Eye (tissue), 1 donor: ENCODE data around the gene AP3D1.
"Not testable (repeated sequence)": the region's sequence is repeated elsewhere in the genome, so short reads cannot be mapped to it uniquely, and the experiment has no call there.

ENCODE experiments used
- DNase-seq: peaks from one replicate; pipeline ENCODE4 v3.0.0-alpha.2; 2015

AP3D1 gene

GRCh38 chr19:2149980-2150793, 1.2 kb downstream of the AP3D1 start:
- peak; percentile 76 for DNase-seq

DNA sequence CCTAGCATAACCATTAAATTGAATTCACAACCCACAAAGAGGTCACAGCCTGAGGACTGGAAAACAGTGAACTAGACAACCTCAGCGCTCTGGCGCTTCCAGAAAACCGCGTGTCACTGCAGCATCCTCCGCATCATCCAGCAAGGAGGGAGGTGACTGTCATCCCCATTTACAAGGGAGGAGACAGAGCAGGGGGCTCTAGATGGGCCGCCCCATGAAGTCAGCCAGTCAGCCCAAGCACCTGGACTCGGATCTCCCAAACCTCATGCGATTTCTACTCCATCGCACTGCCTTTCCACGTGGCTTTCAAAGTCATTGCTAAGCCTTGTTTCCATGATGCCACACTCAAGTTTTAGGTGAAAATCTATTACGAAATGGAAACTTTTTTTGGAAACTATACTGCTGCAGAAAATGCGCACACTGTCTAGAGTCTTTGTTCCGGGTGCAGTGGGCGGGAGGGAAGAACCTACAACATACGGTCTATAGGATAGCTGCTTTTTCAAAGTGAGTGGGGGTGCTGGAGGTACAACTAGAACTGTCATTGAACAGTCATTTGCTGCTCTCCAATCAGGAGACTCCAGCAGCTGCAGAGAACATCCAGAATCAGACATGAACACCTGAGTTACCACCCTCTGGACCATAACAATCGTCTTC, 2.8 kb downstream of the AP3D1 start:
- DNase-seq, result no peak

DNA sequence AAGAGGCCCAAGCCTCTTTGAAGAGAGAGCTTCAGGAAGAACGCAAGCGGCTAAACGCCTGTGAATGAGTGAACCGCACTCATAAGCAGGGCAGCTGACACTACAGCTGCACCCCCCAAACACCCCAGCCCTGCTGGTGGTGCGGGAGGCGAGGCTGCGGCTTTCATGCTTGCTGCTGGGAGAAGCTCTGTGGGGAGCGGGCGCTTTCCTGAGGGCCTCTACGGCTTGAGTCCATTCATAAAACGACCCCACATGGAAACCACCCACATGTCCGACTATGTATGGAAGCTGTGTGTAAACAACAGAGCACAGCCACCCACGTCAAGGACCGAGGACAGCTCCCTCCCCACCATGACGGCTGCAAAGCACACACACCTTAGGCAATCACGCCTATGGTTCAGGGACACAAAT, 5.5 kb downstream of the AP3D1 start:
- DNase-seq, result no peak

GRCh38 chr19:2144190-2144589, 7.2 kb downstream of the AP3D1 start:
- DNase-seq, result no peak

DNA sequence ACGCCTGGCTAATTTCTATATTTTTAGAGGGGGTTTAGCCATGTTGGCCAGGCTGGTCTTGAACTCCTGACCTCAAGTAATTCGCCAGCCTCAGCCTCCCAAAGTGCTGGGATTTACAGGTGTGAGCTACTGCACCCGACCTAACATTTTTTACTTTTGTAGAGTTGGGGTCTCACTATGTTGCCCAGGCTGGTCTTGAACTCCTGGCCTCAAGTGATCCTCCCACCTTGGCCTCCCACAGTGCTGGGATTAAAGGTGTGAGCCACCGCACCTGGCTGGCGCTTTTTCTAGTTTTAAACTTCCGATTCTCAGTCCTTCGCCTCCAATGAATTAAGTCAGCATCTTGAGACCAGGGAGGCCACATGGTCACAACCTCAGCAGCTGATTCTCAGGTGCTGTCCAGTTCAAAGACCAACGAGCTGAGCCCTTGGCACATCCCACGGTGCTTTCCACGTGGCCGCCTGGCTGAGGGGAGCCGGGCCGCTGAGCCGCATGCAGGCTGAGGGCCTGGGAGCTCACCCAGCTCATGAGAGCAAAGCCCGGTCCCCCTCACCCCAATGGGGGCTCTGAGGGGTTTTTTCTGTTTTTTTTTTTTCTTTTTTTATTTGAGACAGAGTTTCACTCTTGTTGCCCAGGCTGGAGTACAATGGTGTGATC, 9.1 kb downstream of the AP3D1 start:
- no peak for DNase-seq

DNA sequence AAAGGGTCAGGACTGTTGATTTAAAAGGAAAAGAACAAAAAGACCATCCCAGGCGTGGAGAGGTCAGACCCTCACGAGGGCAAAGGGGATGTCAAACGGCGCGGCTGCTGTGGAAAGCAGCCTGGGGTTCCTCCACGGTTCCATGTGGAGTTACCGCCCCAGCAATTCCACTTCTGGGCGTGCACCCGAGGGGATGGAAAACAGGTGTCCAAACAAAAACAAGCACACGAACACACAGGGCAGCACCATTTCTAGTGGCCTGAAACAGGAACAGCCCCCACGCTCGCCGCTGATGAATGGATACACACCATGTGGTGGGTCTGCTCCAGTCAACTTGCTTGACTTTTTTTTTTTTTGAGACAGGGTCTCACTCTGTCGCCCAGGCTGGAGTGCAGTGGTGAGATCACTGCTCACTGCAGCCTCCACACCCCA, 11.2 kb downstream of the AP3D1 start:
- no peak for DNase-seq

DNA sequence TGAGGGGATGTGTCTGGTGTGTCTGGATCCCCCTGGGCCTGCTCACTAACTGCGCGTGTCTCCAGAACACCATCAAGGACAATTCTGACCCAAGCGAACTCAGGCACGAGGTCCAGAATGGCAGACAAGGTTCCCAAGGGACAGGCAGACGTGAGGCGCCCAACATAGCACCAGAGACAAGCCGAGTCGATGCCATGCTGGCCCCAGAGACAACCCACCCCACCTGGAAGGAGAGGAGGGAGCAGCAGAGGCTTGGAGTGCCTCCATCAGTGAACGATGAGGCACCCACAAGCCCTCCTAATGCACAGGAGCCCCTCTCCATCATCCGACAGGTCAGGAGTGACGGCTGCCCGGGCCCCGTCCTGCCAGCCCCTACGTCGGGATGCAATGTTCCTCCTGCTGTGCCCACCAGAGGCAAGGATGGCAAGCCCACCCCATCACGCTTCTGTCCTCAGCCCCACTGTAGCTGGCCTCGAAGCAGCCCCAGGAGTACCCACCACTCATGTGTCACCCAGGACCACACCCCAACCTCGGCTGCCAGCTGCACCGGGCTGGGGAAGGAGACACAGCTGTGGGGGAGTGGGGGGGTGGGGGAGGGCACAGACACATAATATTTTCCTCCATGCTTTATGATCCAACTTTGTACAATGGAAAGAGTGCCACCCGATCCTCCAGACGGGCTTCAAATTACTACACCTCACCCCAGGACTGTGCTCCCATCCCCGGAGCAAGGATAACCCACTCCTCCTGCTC, 11.8 kb downstream of the AP3D1 start:
- no peak for DNase-seq

DNA sequence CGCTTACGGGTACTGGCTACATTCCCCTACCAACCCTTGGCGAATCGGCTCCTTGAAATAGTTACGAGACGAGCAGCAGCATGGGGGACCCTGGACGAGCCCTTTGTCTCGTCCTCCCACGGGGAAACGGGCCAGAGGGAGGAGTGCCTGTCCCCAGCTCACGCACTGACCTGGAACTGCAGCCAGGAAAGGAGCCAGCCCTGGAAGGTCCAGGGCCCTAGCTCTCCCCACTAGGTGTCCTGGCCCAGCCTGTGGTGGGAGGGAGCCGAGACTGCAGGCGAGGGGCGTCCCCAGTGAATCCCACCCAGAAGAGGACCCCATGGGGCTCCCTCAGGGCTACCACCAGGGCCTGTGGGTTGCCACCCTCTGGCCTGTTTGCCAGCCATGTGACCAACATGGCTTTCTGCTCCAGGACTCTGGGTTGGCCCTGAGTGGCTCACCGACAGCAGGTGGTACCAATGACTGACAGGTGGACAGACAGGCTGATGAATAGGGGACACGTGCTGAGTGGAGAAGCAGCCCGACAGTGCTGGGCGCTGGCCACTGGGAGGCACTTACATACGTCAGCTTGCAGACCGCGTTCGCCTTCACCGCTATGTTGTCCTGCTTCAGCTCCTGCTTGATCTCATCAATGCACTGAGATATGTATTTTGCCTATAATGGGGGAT, 13.2 kb downstream of the AP3D1 start:
- DNase-seq, result no peak

GRCh38 chr19:2136796-2137195, 14.6 kb downstream of the AP3D1 start:
- DNase-seq, result no peak

DNA sequence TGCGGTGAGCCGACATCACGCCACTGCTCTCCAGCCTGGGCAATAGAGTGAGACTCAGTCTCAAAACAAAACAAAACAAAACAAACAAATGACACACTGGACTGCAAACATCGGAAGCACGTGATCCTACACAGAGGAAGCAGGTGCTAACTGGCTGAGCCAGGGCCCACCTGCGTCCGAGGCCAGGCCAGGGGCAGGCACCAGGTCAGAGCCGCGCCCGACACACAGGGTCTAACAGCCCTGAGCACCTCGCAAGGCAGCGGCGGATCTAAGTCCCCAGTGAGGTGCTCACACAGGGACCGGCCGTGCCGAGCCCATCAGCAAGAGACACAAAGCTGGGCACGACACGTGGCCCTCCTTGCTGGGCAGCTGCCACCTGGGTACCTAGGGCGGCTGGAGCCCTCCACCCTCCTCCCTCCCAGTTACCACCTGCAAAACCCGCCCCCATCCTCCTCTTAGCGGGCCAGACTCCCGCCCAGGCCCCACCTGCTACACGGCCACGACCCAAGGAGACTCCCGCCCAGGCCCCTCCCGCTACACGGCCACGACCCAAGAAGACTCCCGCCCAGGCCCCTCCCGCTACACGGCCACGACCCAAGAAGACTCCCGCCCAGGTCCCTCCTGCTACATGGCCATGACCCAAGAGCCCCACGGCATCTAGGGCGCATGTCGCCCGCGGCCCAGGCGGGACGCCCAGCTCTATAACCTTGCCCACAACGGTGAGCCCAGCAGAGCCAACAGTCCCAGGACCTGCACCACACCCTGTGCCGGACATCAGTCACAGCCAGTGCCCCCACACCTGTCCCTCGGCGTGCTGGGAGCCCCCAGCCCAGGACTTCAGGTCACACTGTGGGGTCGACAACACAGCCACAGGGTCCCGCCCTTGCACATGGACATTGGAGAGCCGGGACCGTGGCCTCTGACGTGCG, 15.6 kb downstream of the AP3D1 start:
- no peak for DNase-seq

- DNase-seq, result no peak
These were observed 18.5 kb downstream of the AP3D1 start for GRCh38 chr19:2132731-2133490.

GRCh38 chr19:2132191-2132590, 19.2 kb downstream of the AP3D1 start:
- DNase-seq, result no peak

DNA sequence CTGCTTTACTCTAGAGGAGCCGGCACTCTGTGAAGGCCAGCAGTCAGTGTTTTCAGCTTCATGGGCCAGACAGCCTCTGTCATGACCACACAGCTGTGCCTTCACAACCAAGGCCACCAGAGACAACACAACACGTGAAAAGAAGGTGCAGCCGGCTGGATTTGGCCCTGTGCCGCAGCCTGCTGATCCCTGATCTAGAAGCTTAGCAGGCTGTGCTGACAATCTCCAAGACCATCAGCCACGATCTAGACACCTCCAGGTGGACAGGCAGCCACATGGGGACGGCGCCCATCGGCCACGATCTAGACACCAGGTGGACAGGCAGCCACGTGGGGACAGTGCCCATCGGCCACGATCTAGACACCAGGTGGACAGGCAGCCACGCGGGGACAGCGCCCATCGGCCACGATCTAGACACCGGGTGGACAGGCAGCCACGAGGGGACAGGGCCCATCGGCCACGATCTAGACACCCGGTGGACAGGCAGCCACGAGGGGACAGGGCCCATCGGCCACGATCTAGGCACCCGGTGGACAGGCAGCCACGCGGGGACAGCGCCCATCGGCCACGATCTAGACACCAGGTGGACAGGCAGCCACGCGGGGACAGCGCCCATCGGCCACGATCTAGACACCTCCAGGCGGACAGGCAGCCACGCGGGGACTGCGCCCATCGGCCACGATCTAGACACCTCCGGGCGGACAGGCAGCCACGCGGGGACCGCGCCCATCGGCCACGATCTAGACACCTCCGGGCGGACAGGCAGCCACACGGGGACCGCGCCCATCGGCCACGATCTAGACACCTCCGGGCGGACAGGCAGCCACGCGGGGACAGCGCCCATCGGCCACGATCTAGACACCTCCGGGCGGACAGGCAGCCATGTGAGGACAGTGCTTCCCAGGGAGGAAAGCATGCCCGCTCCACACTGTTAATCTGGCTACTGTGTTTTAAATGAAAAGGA, 20.1 kb downstream of the AP3D1 start:
- DNase-seq, result not testable (repeated sequence)

DNA sequence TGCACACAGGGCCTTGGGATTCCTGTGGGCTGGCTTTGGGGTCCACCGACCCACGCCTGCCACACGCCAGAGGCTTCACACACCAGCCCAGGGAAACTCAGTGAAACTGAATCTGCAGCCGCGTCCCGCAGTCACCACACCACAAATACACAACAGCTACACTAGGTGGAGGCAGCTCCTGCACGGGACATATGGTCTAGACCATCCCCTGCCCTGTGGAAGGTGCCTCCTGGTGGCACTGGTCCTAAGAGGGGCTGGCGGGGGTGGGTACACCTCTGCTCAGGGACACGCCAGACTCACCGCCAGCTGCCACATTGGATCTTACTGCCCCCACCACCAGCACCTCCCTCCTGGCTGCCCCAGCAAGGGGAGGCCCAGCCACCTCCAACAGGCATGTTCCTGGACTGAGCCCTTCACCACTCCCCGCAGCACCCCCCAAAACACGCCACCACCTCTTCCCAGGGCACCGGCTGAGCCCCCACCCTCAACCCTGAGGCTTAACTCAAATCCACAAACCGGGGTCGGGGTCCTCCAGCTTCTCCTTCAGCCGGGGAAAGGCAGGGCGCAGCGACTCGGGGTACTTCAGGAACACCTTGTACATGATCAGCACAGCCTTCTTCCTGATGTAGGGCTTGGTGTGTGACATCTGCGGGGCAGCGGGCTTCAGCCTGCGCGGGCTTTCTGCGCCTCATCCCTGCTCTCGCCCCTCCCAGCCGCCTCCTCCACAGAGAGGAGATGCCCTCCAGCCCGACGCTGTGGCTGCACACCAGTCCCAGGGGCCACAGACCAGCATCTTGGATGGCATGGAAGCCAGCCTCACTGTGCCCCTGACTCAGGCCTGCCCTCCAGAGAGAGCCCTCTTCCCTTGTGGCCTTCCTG, 21.2 kb downstream of the AP3D1 start:
- no peak for DNase-seq

- DNase-seq, result no peak
These were observed 21.9 kb downstream of the AP3D1 start for GRCh38 chr19:2129486-2129885.

- no peak for DNase-seq
These were observed 22.3 kb downstream of the AP3D1 start for GRCh38 chr19:2129022-2129421.

DNA sequence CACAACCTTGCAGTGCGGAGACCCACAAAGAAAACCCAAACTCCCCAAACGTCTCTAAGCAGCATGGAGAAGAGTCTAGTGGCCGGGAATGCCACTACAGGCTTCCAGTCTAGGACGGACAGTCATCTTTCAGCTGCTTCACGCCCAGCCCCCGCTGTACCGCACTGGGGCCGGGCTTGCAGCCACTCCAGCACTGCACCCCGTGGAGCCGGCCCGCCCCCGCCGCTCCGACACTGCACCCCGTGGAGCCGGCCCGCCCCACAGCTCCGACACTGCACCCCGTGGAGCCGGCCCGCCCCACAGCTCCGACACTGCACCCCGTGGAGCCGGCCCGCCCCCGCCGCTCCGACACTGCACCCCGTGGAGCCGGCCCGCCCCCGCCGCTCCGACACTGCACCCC, 23.1 kb downstream of the AP3D1 start:
- DNase-seq, result not testable (repeated sequence)

DNA sequence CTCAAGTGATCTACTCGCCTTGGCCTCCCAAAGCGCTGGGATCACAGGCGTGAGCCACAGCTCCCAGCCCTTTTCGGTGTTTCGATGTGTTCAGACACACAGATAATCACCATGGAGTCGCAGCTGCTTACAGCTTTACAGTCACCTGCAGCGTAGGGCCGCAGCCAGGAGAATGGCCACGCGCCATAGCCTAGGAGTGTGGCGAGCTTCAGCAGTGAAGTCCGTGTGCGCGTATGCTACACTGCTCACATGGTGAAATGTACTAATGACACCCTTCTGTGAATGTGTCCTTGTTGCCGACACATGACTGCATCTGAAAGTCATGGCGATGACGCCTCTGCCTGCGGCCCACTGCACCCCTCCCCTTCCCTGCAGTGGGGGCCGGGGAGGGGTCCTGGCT, 23.6 kb downstream of the AP3D1 start:
- peak; percentile 13 for DNase-seq
